ENCODE data around the gene TBC1D22A. TPM values are rescaled to one million over a fixed set of nuclear protein-coding genes. Genes with fewer than 3 reads are reported as not detected.

The TBC1D22A gene
- total and polyA plus RNA-seq, 2 experiments from 2014 or later = 9.6 to 13.3 TPM

DNA sequence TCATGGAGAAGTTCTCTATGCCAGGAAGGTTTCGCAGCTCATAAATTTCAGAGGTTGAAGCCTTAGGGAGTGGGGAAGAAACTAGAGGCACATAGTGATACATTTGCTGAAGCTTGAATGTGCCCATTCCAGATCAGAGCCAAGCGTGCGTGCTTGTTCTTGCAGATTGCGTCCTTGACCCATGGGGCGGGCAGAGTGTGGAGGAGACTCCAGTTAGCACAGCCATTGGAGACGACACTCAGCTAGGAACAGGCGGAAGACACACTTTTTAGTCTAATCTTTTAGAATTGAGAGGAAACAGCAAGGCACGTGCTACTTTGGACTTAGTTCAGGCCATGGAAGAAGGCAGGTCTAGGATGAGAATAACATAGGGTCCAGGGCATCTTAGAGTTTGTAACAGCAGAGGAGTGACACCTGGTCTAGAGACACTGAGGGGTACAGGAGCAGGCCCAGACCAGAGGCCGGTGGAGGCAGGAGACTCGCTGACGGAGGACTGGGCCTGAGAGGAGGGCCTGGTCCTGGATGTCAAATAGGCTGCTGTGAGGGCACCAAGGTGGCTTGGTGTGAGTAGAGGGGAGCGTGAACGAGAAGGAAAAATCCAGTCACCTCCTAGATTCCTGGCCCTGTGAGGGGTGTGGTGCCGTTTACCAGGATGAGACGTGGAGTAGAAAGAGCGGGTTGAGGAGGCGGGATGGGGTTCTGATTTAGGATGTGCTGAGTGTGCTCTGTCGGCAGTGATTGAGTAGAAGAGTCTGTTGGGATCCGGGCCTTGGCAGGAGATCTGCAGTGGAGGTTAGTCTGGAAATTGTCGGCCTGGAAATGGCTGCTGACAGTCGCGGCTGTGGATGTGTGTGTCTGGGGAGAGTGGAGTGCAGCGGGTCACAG is 154.7 kb downstream of the TBC1D22A start (continued):
- TF ChIP-seq, protein P1, sequence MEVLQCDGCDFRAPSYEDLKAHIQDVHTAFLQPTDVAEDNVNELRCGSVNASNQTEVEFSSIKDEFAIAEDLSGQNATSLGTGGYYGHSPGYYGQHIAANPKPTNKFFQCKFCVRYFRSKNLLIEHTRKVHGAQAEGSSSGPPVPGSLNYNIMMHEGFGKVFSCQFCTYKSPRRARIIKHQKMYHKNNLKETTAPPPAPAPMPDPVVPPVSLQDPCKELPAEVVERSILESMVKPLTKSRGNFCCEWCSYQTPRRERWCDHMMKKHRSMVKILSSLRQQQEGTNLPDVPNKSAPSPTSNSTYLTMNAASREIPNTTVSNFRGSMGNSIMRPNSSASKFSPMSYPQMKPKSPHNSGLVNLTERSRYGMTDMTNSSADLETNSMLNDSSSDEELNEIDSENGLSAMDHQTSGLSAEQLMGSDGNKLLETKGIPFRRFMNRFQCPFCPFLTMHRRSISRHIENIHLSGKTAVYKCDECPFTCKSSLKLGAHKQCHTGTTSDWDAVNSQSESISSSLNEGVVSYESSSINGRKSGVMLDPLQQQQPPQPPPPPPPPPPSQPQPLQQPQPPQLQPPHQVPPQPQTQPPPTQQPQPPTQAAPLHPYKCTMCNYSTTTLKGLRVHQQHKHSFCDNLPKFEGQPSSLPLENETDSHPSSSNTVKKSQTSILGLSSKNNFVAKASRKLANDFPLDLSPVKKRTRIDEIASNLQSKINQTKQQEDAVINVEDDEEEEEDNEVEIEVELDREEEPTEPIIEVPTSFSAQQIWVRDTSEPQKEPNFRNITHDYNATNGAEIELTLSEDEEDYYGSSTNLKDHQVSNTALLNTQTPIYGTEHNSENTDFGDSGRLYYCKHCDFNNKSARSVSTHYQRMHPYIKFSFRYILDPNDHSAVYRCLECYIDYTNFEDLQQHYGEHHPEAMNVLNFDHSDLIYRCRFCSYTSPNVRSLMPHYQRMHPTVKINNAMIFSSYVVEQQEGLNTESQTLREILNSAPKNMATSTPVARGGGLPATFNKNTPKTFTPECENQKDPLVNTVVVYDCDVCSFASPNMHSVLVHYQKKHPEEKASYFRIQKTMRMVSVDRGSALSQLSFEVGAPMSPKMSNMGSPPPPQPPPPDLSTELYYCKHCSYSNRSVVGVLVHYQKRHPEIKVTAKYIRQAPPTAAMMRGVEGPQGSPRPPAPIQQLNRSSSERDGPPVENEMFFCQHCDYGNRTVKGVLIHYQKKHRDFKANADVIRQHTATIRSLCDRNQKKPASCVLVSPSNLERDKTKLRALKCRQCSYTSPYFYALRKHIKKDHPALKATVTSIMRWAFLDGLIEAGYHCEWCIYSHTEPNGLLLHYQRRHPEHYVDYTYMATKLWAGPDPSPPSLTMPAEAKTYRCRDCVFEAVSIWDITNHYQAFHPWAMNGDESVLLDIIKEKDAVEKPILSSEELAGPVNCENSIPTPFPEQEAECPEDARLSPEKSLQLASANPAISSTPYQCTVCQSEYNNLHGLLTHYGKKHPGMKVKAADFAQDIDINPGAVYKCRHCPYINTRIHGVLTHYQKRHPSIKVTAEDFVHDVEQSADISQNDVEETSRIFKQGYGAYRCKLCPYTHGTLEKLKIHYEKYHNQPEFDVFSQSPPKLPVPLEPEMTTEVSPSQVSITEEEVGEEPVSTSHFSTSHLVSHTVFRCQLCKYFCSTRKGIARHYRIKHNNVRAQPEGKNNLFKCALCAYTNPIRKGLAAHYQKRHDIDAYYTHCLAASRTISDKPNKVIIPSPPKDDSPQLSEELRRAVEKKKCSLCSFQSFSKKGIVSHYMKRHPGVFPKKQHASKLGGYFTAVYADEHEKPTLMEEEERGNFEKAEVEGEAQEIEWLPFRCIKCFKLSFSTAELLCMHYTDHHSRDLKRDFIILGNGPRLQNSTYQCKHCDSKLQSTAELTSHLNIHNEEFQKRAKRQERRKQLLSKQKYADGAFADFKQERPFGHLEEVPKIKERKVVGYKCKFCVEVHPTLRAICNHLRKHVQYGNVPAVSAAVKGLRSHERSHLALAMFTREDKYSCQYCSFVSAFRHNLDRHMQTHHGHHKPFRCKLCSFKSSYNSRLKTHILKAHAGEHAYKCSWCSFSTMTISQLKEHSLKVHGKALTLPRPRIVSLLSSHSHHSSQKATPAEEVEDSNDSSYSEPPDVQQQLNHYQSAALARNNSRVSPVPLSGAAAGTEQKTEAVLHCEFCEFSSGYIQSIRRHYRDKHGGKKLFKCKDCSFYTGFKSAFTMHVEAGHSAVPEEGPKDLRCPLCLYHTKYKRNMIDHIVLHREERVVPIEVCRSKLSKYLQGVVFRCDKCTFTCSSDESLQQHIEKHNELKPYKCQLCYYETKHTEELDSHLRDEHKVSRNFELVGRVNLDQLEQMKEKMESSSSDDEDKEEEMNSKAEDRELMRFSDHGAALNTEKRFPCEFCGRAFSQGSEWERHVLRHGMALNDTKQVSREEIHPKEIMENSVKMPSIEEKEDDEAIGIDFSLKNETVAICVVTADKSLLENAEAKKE (CRISPR knock-in tag; IDR thresholded peaks at IDR 0.05) = no peak
- TF ChIP-seq CREB1 (CRISPR knock-in tag; IDR thresholded peaks at IDR 0.05; ENCODE audit: low read depth) (no peak), STAT1 (IDR thresholded peaks at IDR 0.05; ENCODE audit: unreplicated experiment) (no peak), JUNB (IDR thresholded peaks at IDR 0.05; ENCODE audit: unreplicated experiment) (no peak), ZNF331 (CRISPR knock-in tag; IDR thresholded peaks at IDR 0.05; ENCODE audit: low read depth) (no peak)

DNA sequence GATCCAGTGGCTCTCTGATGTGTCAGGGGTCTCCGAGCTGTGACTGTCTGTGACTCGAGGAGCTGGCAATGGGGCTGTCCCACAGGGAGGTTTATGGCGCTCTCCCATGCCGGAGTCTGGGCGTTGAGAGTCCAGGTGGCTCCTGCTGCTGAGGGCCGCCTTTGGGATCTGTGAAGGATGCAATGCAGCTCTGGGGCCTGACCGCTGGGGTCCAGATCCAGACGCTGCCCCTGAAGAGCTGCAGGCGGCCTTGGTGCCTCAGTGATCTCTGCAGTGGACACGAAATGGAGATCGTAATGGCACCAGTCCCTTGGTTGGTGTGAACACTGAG is 155.3 kb downstream of the TBC1D22A start:
- Mint-ChIP-seq H3K9me3 (peaks cover 3% of the 10 kb centered on the region; the same call in 1 of the 3 replicates), H3K4me3 (no peak overlapping the region), H3K27ac (no peak overlapping the region), H3K4me1 (no peaks in the 10 kb centered on the region), H3K36me3 (ENCODE audit: low read depth) (peaks cover 9% of the 10 kb centered on the region), H3K27me3 (ENCODE audit: insufficient read depth, low read depth, poor library complexity) (peaks cover 2% of the 10 kb centered on the region)
- Histone ChIP-seq H3K27ac (ENCODE audit: low read depth) (no peak overlapping the region), H3K27me3 (ENCODE audit: insufficient read depth) (no peaks in the 10 kb centered on the region), H3K36me3 (ENCODE audit: insufficient read depth) (no peaks in the 10 kb centered on the region), H3F3A (replicated peaks; ENCODE audit: low read depth) (no peaks in the 10 kb centered on the region), H3K79me2 (replicated peaks; ENCODE audit: insufficient read depth) (0 out of 2 replicates have a peak, but pooled peaks cover 3% of the 10 kb centered on the region), H3K4me1 (ENCODE audit: insufficient read depth) (no peaks in the 10 kb centered on the region), H2AFZ (no peak overlapping the region), H3K4me3 (no peak overlapping the region), H4K20me1 (replicated peaks; ENCODE audit: insufficient read depth) (no peaks in the 10 kb centered on the region), H3K4me2 (no peak overlapping the region), H3K9me2 (ENCODE audit: insufficient read depth) (no peaks in the 10 kb centered on the region)
- ATAC-seq (no peak), DNase-seq (ENCODE audit: low spot score) (no peak)
- TF ChIP-seq, protein P2, sequence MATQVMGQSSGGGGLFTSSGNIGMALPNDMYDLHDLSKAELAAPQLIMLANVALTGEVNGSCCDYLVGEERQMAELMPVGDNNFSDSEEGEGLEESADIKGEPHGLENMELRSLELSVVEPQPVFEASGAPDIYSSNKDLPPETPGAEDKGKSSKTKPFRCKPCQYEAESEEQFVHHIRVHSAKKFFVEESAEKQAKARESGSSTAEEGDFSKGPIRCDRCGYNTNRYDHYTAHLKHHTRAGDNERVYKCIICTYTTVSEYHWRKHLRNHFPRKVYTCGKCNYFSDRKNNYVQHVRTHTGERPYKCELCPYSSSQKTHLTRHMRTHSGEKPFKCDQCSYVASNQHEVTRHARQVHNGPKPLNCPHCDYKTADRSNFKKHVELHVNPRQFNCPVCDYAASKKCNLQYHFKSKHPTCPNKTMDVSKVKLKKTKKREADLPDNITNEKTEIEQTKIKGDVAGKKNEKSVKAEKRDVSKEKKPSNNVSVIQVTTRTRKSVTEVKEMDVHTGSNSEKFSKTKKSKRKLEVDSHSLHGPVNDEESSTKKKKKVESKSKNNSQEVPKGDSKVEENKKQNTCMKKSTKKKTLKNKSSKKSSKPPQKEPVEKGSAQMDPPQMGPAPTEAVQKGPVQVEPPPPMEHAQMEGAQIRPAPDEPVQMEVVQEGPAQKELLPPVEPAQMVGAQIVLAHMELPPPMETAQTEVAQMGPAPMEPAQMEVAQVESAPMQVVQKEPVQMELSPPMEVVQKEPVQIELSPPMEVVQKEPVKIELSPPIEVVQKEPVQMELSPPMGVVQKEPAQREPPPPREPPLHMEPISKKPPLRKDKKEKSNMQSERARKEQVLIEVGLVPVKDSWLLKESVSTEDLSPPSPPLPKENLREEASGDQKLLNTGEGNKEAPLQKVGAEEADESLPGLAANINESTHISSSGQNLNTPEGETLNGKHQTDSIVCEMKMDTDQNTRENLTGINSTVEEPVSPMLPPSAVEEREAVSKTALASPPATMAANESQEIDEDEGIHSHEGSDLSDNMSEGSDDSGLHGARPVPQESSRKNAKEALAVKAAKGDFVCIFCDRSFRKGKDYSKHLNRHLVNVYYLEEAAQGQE (IDR thresholded peaks at IDR 0.05; ENCODE audit: unreplicated experiment) = no peak
- no peak for TF ChIP-seq EZH2phosphoT487 (IDR thresholded peaks at IDR 0.05; ENCODE audit: unreplicated experiment)
- TF ChIP-seq, protein P3, sequence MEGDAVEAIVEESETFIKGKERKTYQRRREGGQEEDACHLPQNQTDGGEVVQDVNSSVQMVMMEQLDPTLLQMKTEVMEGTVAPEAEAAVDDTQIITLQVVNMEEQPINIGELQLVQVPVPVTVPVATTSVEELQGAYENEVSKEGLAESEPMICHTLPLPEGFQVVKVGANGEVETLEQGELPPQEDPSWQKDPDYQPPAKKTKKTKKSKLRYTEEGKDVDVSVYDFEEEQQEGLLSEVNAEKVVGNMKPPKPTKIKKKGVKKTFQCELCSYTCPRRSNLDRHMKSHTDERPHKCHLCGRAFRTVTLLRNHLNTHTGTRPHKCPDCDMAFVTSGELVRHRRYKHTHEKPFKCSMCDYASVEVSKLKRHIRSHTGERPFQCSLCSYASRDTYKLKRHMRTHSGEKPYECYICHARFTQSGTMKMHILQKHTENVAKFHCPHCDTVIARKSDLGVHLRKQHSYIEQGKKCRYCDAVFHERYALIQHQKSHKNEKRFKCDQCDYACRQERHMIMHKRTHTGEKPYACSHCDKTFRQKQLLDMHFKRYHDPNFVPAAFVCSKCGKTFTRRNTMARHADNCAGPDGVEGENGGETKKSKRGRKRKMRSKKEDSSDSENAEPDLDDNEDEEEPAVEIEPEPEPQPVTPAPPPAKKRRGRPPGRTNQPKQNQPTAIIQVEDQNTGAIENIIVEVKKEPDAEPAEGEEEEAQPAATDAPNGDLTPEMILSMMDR (conservative IDR thresholded peaks at IDR 0.05; ENCODE audit: low read depth in 2 of 2) = no peak
- no peak for TF ChIP-seq JUNB (IDR thresholded peaks at IDR 0.05; ENCODE audit: unreplicated experiment)
- TF ChIP-seq POLR2AphosphoS5 (IDR thresholded peaks at IDR 0.05; ENCODE audit: low read depth) = no peak
- TF ChIP-seq NANOG (IDR thresholded peaks at IDR 0.05; ENCODE audit: borderline replicate concordance) = no peak
- TF ChIP-seq, protein P4, sequence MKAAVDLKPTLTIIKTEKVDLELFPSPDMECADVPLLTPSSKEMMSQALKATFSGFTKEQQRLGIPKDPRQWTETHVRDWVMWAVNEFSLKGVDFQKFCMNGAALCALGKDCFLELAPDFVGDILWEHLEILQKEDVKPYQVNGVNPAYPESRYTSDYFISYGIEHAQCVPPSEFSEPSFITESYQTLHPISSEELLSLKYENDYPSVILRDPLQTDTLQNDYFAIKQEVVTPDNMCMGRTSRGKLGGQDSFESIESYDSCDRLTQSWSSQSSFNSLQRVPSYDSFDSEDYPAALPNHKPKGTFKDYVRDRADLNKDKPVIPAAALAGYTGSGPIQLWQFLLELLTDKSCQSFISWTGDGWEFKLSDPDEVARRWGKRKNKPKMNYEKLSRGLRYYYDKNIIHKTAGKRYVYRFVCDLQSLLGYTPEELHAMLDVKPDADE (IDR thresholded peaks at IDR 0.05) = no peak
- no peak for TF ChIP-seq EZH2 (IDR thresholded peaks at IDR 0.05; ENCODE audit: low read depth, unreplicated experiment)
